Kidney epithelial cell (primary cell): ENCODE data around the gene TSPAN31. TPM values are rescaled to one million over a fixed set of nuclear protein-coding genes. Genes with fewer than 3 reads are reported as not detected.

Experiments
- DNase-seq: peaks from one replicate; pipeline ENCODE4 v3.0.0-alpha.2; 2010; ENCODE audit warnings: low read depth
- H3K27me3 ChIP-seq: 2 replicates; pipeline ENCODE4 v1.6.0; 2011; ENCODE audit warnings: low read length; ENCODE audit not compliant: control insufficient read depth, insufficient read depth
- H3K36me3 ChIP-seq: 2 replicates; pipeline ENCODE4 v1.5.1; 2011; ENCODE audit warnings: low read length; ENCODE audit not compliant: control insufficient read depth, insufficient read depth
- H3K4me3 ChIP-seq: 2 replicates; pipeline ENCODE4 v1.5.1; 2011; ENCODE audit warnings: low read depth, mild to moderate bottlenecking, control low read depth, low read length
- total RNA-seq: library from RNA; depleted of rRNA; stranded (reverse); fragments of >200 nt; gene quantifications from 2 replicates; pipeline ENCODE4 v1.2.3, GENCODE V29; 2015
- TF ChIP-seq, protein P1 (sequence below): IDR thresholded peaks from 2 replicates; pipeline ENCODE4 v1.5.1; 2011; ENCODE audit warnings: mild to moderate bottlenecking, moderate library complexity, low read length, control low read depth, inconsistent platforms; ENCODE audit not compliant: insufficient read depth, poor library complexity, severe bottlenecking

TSPAN31 gene
- total RNA-seq, 1 donor from 2014 or later, result 77.1 TPM

DNA sequence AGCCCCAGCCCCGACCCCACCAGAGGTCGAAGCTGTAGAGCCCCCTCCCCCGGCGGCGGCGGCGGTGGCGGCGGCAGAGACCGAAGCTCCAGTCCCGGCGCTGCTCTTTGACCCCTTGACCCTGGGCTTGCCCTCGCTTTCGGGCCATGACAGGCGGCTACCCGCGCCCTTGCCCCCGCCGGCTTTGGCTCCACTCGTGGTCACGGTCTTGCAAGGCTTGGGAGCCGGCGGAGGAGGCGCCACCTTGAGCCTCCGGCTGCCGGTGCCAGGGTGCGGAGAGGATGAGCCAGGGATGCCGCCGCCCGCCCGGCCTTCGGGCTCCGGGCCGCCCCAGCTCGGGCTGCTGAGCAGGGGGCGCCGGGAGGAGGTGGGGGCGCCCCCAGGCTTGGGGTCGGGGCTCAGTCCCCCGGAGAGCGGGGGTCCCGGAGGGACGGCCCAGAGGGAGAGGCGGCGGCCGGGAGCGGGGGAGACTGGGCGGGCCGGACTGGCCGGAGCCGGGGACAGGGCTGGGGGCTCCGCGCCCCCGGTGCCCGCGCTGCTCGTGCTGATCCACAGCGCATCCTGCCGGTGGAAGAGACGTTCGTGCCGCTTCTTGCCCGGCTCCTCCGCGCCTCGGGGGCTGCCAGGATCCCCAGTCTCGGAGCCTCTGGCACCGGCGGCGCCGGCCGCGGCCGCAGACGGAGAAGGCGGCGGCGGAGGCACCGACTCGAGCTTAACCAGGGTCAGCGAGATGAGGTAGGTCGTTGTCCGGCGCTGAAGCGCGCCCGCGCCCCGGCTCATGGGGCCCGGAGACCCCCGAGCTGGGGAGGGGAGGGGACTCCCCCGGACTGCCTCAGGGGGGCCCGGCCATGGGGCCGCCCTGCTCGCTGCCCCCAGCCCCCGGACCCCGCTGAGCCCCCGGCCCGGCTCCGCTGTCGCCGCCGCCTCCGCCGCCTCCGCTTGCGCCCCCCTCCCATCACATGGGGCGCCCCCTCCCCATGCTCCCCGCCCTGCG lies 7.1 kb upstream of the TSPAN31 start:
- TF ChIP-seq, protein P1, sequence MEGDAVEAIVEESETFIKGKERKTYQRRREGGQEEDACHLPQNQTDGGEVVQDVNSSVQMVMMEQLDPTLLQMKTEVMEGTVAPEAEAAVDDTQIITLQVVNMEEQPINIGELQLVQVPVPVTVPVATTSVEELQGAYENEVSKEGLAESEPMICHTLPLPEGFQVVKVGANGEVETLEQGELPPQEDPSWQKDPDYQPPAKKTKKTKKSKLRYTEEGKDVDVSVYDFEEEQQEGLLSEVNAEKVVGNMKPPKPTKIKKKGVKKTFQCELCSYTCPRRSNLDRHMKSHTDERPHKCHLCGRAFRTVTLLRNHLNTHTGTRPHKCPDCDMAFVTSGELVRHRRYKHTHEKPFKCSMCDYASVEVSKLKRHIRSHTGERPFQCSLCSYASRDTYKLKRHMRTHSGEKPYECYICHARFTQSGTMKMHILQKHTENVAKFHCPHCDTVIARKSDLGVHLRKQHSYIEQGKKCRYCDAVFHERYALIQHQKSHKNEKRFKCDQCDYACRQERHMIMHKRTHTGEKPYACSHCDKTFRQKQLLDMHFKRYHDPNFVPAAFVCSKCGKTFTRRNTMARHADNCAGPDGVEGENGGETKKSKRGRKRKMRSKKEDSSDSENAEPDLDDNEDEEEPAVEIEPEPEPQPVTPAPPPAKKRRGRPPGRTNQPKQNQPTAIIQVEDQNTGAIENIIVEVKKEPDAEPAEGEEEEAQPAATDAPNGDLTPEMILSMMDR, result peak; percentile 5
- no peak for DNase-seq
- H3K36me3 ChIP-seq, result no peaks in the 10 kb centered on the region
- H3K4me3 ChIP-seq, result no peak overlapping the region
- H3K27me3 ChIP-seq, result peaks cover 91% of the 10 kb centered on the region

DNA sequence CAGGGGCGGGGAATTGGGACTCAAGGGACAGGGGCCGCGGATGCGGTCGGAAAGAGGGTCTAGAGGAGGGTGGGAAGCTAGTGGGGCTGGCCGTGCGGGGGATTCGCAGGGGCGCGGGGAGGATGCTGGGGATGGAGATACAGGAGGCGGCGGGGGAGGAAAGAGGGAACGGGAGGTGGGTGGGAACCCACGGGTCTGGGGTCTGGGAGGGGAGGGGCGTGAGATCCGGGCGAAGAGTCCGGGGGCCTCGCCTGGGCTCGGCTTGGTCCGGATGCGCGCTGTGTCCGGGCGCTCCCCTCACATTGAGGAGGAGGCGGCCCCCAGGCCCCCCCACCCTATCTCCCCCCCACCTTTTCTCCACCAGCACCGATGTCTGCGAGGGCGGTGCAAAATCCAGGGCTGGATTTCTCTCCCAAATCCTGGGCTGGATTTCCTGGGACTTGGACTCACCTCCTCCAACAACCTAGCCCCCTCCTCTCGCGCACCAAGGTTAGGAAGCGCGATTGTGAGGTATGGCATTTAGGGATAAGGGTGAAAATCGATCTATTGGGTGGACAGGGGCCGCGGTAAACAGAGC lies 6.1 kb upstream of the TSPAN31 start, which contains the start of gene AGAP2:
Gene AGAP2 (minus strand): TSS at position 82 of the 577 bp plus-strand sequence. CDS start 496 bp downstream, outside the sequence.
- H3K27me3 ChIP-seq, result peaks cover 82% of the 10 kb centered on the region
- TF ChIP-seq, protein P1, result no peak
- H3K36me3 ChIP-seq, result no peaks in the 10 kb centered on the region
- no peak for DNase-seq
- no peak within 1 kb of the TSS for H3K4me3 ChIP-seq

DNA sequence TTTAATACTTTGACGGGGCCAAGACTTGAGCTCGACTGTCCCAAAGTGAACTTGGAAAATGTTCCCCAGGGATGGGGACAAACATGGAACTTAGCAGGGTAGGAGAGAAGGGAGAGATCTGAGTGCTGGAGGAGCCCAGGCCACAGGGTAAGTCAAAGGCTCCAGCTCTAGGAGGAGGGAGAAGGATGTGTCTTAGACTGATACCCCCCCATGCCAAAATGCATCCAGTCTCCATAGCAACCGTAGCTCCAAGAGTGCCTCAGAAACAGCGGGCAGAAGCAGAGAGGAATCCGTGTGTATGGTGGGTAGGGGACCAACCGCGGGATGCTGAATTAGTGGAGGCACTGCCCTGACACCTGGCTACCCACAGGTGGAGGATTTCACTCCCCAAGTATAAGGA lies 5.5 kb upstream of the TSPAN31 start:
- TF ChIP-seq, protein P1, result no peak
- Histone ChIP-seq H3K27me3 (peaks cover 75% of the 10 kb centered on the region), H3K36me3 (no peaks in the 10 kb centered on the region), H3K4me3 (no peak overlapping the region)
- no peak for DNase-seq

DNA sequence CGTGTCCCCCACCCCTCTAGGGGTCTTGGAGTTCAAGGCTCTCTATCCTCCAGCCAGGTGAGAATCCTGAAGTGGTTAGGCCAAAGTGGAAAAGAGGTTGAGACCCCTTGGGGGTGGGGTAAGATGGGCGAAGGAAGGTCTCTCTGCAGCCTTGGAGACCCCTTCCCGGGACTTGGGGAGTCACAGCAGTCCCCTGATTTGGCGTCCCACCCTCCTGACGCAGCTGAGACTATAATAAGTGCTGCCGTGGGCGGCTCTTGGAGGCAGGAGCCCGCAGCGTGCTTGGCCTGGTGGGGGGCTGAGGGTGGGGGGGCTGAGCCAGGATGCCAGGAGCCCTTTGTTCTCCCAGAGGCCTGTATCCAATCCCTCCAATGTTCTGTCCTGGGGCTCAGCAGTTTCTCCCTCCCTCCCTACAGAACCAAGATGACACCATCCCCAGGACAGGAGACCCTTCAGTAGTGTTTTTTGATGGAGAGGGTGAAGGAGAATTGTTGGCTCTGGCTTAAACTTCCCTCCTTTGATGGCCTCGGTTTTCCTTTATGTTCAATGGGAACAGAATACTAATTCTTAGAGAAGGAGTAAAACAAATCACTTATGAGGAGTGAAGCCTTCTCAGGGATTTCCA lies 4.8 kb upstream of the TSPAN31 start:
- H3K27me3 ChIP-seq, result peaks cover 69% of the 10 kb centered on the region
- TF ChIP-seq, protein P1, result no peak
- DNase-seq, result no peak
- H3K4me3 ChIP-seq, result no peak overlapping the region
- H3K36me3 ChIP-seq, result no peaks in the 10 kb centered on the region

DNA sequence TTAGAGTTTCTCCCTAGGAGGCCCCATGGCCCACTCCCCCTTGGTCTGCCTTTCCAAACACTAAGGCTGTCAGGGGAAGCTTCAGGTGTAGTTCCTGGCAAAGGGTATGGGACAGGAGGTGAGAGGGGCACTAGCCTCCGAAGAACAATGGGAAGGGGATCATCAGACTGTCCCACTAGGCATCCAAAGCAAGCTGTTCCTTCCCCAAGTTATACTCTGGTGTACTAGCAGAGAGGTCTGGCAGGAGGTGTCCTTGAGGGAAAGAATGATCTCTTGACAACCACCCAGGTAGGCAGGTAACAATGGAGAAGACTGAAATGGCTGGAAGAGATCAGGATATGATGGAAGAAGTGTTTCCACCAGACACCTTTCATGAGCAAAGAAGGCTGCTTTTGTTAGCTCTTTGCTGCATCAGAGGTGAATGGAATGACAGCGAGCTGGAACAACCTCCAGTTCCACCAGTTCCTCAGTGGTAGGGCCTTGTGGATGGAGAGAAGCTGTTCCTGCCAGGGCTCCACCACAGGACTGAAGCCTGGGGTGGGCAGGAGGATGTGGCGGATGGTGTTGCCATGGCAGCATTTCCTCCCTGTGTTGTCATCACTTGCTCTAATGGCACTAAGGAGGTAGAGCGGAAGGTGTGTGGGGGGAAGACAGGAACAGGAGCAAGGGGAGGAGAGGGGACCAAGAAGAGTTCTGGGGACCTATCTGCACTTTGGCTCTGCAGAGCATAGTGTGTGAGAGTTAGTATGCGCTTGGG lies 4.0 kb upstream of the TSPAN31 start:
- DNase-seq, result no peak
- Histone ChIP-seq H3K27me3 (peaks cover 61% of the 10 kb centered on the region), H3K36me3 (no peaks in the 10 kb centered on the region), H3K4me3 (no peak overlapping the region)
- TF ChIP-seq, protein P1, result no peak
